Measurements from ENCODE around the gene DNAJB9.
"Not testable (repeated sequence)": the region's sequence is repeated elsewhere in the genome, so short reads cannot be mapped to it uniquely, and the experiment has no call there.

Gene DNAJB9

GRCh38 chr7:108569381-108570145 lies at the start of gene DNAJB9, which contains the start of gene THAP5:
Gene DNAJB9 (plus strand): TSS chr7:108569874. CDS start chr7:108571727, 1,853 bp downstream.
Gene THAP5 (minus strand): TSS chr7:108569706. CDS start chr7:108569569, 137 bp downstream.
- DNase-seq (ENCODE audit: insufficient read length, low spot score), result peak; percentile 87
- peak; percentile 99 for FAIRE-seq

- DNase-seq (ENCODE audit: insufficient read length, low spot score), result no peak
- FAIRE-seq, result no peak
Observed at GRCh38 chr7:108522780-108523179, 46.9 kb upstream of the DNAJB9 start.

GRCh38 chr7:108525327-108525984 lies 44.2 kb upstream of the DNAJB9 start:
- no peak for DNase-seq (ENCODE audit: insufficient read length, low spot score)

GRCh38 chr7:108525985-108526767 lies 43.5 kb upstream of the DNAJB9 start, which contains the start of gene PNPLA8:
Gene PNPLA8 (minus strand): TSS chr7:108526135. CDS start chr7:108515491, 10,644 bp downstream.
- FAIRE-seq, result peak; percentile 96
- peak; percentile 80 for DNase-seq (ENCODE audit: insufficient read length, low spot score)

More at GRCh38 chr7:108525327-108525984, 44.2 kb upstream of the DNAJB9 start:
- no peak for FAIRE-seq

GRCh38 chr7:108526768-108527017 lies 43.0 kb upstream of the DNAJB9 start:
- DNase-seq (ENCODE audit: insufficient read length, low spot score) (no peak), FAIRE-seq (peak; percentile 49)

GRCh38 chr7:108528183-108528712 lies 41.4 kb upstream of the DNAJB9 start:
- FAIRE-seq (no peak), DNase-seq (ENCODE audit: insufficient read length, low spot score) (no peak)

GRCh38 chr7:108529341-108529740 lies 40.3 kb upstream of the DNAJB9 start:
- DNase-seq (ENCODE audit: insufficient read length, low spot score) (no peak), FAIRE-seq (no peak)

- FAIRE-seq, result no peak
Observed at GRCh38 chr7:108533712-108534111, 36.0 kb upstream of the DNAJB9 start.

GRCh38 chr7:108535257-108535656 lies 34.4 kb upstream of the DNAJB9 start:
- FAIRE-seq (no peak), DNase-seq (ENCODE audit: insufficient read length, low spot score) (no peak)

More at GRCh38 chr7:108533712-108534111, 36.0 kb upstream of the DNAJB9 start:
- no peak for DNase-seq (ENCODE audit: insufficient read length, low spot score)

- no peak for FAIRE-seq
- DNase-seq (ENCODE audit: insufficient read length, low spot score), result no peak
Observed at GRCh38 chr7:108535744-108536143, 33.9 kb upstream of the DNAJB9 start.

- FAIRE-seq, result no peak
Observed at GRCh38 chr7:108537229-108537628, 32.4 kb upstream of the DNAJB9 start.

GRCh38 chr7:108538236-108538635 lies 31.4 kb upstream of the DNAJB9 start:
- FAIRE-seq; DNase-seq (ENCODE audit: insufficient read length, low spot score): not testable (repeated sequence)

More at GRCh38 chr7:108537229-108537628, 32.4 kb upstream of the DNAJB9 start:
- DNase-seq (ENCODE audit: insufficient read length, low spot score), result no peak

- FAIRE-seq; DNase-seq (ENCODE audit: insufficient read length, low spot score): not testable (repeated sequence)
Observed at GRCh38 chr7:108538685-108539084, 31.0 kb upstream of the DNAJB9 start.

GRCh38 chr7:108541478-108541877 lies 28.2 kb upstream of the DNAJB9 start:
- DNase-seq (ENCODE audit: insufficient read length, low spot score) (no peak), FAIRE-seq (no peak)

GRCh38 chr7:108548141-108548896 lies 21.4 kb upstream of the DNAJB9 start:
- DNase-seq (ENCODE audit: insufficient read length, low spot score); FAIRE-seq: not testable (repeated sequence)

- not testable (repeated sequence) for DNase-seq (ENCODE audit: insufficient read length, low spot score); FAIRE-seq
Observed at GRCh38 chr7:108556665-108557064, 13.0 kb upstream of the DNAJB9 start.

- no peak for FAIRE-seq
- DNase-seq (ENCODE audit: insufficient read length, low spot score), result no peak
Observed at GRCh38 chr7:108557191-108557590, 12.5 kb upstream of the DNAJB9 start.

- DNase-seq (ENCODE audit: insufficient read length, low spot score), result no peak
- no peak for FAIRE-seq
Observed at GRCh38 chr7:108557617-108558016, 12.1 kb upstream of the DNAJB9 start.

GRCh38 chr7:108559253-108559652 lies 10.4 kb upstream of the DNAJB9 start:
- DNase-seq (ENCODE audit: insufficient read length, low spot score) (no peak), FAIRE-seq (peak; percentile 23)

GRCh38 chr7:108561047-108561619 lies 8.5 kb upstream of the DNAJB9 start:
- FAIRE-seq (no peak), DNase-seq (ENCODE audit: insufficient read length, low spot score) (no peak)
